Measurements from ENCODE around the gene DMAC1. TPM values are rescaled to one million over a fixed set of nuclear protein-coding genes. Genes with fewer than 3 reads are reported as not detected.

Gene DMAC1, protein sequence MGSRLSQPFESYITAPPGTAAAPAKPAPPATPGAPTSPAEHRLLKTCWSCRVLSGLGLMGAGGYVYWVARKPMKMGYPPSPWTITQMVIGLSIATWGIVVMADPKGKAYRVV
- total RNA-seq, result 18.1 and 19.9 TPM in 2 replicates

DNA sequence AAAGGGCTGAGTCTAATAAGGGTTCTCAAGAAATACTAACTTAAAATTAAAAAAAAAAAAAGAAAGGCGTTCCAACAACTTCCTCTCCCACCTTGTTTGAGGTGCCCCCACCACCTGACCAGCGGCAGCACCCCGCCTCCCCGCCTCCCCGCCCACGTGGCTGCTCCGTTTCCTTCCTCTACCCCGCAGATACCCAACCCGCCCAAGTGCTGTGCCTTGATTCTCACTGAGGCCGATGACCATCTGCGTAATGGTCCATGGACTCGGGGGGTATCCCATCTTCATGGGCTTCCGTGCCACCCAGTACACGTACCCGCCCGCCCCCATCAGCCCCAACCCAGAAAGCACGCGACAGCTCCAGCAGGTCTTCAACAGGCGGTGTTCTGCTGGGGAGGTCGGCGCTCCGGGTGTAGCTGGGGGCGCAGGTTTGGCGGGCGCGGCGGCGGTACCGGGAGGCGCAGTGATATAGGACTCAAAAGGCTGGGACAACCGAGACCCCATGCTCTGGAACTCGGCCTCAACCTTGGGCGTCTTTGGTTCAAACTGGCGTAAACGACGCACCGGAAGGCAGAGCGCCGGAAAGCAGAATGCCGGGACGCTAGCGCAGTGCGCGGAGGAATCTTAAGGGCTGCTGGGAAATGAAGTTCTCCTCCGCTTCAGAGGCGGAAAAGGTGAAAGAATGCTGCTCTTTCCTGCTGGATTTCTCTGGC lies at the start of gene DMAC1:
DMAC1 (minus strand) TSS at position 545 of the 710 bp plus-strand sequence; CDS start at position 501, 44 bp downstream.

Measured in myometrial cell (primary cell).